ENCODE data around the gene SYT8. TPM values are rescaled to one million over a fixed set of nuclear protein-coding genes. Genes with fewer than 3 reads are reported as not detected.
A peak's percentile ranks its signal among the peaks of the same experiment; 100 is the strongest.

SYT8 gene
- total RNA-seq, 1 donor from 2014 or later = 16.2 TPM

GRCh38 chr11:1832211-1832919, 2.4 kb upstream of the SYT8 start:
- peak; percentile 56 for DNase-seq

GRCh38 chr11:1832920-1833295, 1.9 kb upstream of the SYT8 start:
- no peak for DNase-seq

- peak; percentile 57 for DNase-seq
These were observed 654 bp upstream of the SYT8 start for GRCh38 chr11:1834062-1834610.

GRCh38 chr11:1835671-1836010, 851 bp downstream of the SYT8 start:
- no peak for DNase-seq

GRCh38 chr11:1836011-1836945, 1.5 kb downstream of the SYT8 start:
- no peak for DNase-seq

GRCh38 chr11:1837171-1838076, 2.6 kb downstream of the SYT8 start:
- DNase-seq = peak; percentile 95

- no peak for DNase-seq
These were observed 3.3 kb downstream of the SYT8 start for GRCh38 chr11:1838077-1838425.

- DNase-seq = peak; percentile 85
These were observed 3.8 kb downstream of the SYT8 start, which contains the start of gene TNNI2 for GRCh38 chr11:1838426-1839144. TSS of gene TNNI2 (plus strand) at chr11:1838981. CDS start at chr11:1839697, 716 bp downstream.

- peak; percentile 82 for DNase-seq
These were observed 4.6 kb downstream of the SYT8 start for GRCh38 chr11:1839204-1839923.

- DNase-seq = no peak
These were observed 5.4 kb downstream of the SYT8 start for GRCh38 chr11:1839924-1840779.

- DNase-seq = no peak
These were observed 6.1 kb downstream of the SYT8 start for GRCh38 chr11:1840780-1841480.

GRCh38 chr11:1841511-1842148, 6.8 kb downstream of the SYT8 start:
- DNase-seq = no peak

GRCh38 chr11:1842149-1843097, 7.6 kb downstream of the SYT8 start:
- no peak for DNase-seq

- DNase-seq = peak; percentile 39
These were observed 8.3 kb downstream of the SYT8 start for GRCh38 chr11:1843098-1843473.

GRCh38 chr11:1843796-1844195, 9.0 kb downstream of the SYT8 start:
- DNase-seq = no peak

- peak; percentile 54 for DNase-seq
These were observed 9.7 kb downstream of the SYT8 start for GRCh38 chr11:1844221-1845094.

GRCh38 chr11:1845095-1845429, 10.3 kb downstream of the SYT8 start:
- no peak for DNase-seq

All from tongue (tissue), 2 donors.